Activated gamma-delta T cell treated with anti-CD3 and anti-CD28 coated beads, Interleukin-2, amount 50 U/mL, for 16 hours (primary cell): Measurements from ENCODE around the gene SFI1.

Experiments
- DNase-seq: peaks from one replicate; pipeline ENCODE4 v3.0.0-alpha.2; 2020; ENCODE audit warnings: low read depth

The SFI1 gene

GRCh38 chr22:31635638-31636306, 139.4 kb downstream of the SFI1 start:
- no peak for DNase-seq

- no peak for DNase-seq
Observed at GRCh38 chr22:31637447-31637890, 141.1 kb downstream of the SFI1 start.

- no peak for DNase-seq
Observed at GRCh38 chr22:31637891-31638618, 141.7 kb downstream of the SFI1 start.

GRCh38 chr22:31639436-31640039, 143.2 kb downstream of the SFI1 start:
- DNase-seq = no peak

GRCh38 chr22:31646186-31647019, 150.1 kb downstream of the SFI1 start:
- DNase-seq = no peak

- no peak for DNase-seq
Observed at GRCh38 chr22:31647066-31647465, 150.7 kb downstream of the SFI1 start.

GRCh38 chr22:31647523-31648320, 151.4 kb downstream of the SFI1 start:
- no peak for DNase-seq

GRCh38 chr22:31650391-31650790, 154.1 kb downstream of the SFI1 start:
- no peak for DNase-seq

- no peak for DNase-seq
Observed at GRCh38 chr22:31651664-31652063, 155.3 kb downstream of the SFI1 start.

- DNase-seq = no peak
Observed at GRCh38 chr22:31652088-31652487, 155.8 kb downstream of the SFI1 start.

- no peak for DNase-seq
Observed at GRCh38 chr22:31652911-31653684, 156.8 kb downstream of the SFI1 start.

GRCh38 chr22:31653944-31654343, 157.6 kb downstream of the SFI1 start:
- DNase-seq = no peak

- DNase-seq = no peak
Observed at GRCh38 chr22:31654408-31654807, 158.1 kb downstream of the SFI1 start.

GRCh38 chr22:31659246-31659645, 162.9 kb downstream of the SFI1 start:
- no peak for DNase-seq

- DNase-seq = peak; percentile 14
Observed at GRCh38 chr22:31660860-31661341, 164.6 kb downstream of the SFI1 start.

GRCh38 chr22:31661851-31662667, 165.7 kb downstream of the SFI1 start, which contains the start of gene PISD:
Gene PISD, minus strand, starts transcription at chr22:31662215. Its CDS starts 7 bp downstream, at chr22:31662208.
- peak; percentile 95 for DNase-seq

- no peak for DNase-seq
Observed at GRCh38 chr22:31662668-31663037, 166.3 kb downstream of the SFI1 start.
